HuH-7.5 (cell line): ENCODE results near the gene FPR2.
"Not testable (repeated sequence)": the region's sequence is repeated elsewhere in the genome, so short reads cannot be mapped to it uniquely, and the experiment has no call there.

Experiments
- DNase-seq: peaks from one replicate; pipeline ENCODE4 v3.0.0; 2011; ENCODE audit warnings: low spot score

Gene FPR2

DNA sequence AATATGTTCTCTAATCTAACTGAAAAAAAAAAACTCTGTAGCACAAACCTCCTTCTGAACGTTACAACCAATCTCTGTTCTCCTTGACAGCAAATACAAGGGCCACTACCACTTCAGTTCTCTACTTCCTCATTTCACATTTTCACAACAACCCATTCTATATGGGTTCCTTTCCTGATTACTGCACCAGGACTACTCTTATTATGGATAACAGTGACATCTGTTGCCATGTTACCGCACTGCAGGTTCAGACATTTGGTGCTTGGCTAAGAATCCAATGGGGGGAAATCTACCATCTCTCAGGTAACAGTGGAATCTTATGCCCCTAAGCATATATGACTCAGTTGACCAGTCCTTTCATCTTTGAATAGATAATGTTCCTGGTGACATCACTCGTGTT is 22.4 kb downstream of the FPR2 start:
- DNase-seq, result no peak

DNA sequence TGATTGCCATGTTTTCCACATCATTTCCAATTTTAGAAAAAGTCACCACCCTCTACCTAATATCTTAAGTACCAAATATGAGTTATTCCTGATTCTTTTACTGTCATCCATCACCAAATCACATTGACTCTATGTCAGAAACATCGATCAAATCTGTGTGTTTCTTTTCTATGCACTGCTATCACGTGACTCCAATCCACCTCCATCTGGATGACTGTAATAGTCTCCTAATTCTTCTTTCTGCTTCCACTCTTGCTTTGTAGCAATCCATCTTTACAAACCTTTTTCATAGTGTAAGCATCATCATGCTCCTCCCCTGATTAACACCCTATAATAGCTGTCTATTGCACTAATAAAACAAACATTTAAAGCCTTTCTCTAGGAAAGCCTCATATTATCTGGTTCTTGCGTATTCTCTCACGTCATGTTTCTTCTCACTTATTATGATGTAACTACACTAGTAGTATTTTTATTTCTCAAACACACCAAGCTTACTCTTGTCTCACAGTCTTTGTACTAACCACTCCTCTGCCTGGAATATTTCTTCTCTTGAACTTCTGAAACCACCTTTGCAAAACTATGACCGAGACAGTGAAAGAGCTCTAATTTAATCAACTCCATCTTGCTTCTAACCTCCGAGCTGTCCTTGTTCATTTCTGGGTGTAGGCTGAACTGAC is 23.3 kb downstream of the FPR2 start:
- DNase-seq, result no peak

DNA sequence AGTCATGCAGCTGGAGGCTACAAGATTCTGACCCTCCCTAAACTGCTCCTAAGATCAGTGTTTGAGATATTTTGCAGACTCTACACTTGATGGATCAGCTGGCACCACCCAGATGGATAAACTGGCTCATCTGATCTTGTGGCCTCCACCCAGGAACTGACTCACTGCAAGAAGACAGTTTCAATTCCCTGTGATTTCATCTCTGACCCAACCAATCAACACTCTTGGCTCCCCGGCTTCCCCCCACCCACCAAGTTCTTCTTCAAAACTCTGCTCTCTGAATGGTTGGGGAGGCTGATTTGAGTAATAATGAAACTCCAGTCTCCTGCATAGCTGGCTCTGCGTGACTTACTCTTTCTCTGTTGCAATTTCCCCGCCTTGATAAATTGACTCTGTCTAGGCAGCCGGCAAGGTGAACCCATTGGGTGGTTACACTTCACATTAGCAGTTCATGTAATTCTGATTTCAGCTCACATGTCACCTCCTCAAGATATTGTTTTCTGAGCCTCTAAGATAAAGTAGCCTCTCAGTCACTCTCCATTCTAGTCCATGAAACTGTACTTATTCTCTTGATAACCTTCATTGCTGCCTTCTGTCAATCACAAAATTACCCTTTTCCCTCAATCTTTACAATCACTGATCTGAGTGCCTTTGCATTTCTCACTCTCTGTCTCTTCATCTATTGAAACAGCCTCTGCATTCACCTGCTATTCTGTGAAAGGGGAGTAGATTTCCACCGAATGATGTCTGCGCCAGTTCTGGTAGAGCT is 24.1 kb downstream of the FPR2 start:
- DNase-seq, result no peak

DNA sequence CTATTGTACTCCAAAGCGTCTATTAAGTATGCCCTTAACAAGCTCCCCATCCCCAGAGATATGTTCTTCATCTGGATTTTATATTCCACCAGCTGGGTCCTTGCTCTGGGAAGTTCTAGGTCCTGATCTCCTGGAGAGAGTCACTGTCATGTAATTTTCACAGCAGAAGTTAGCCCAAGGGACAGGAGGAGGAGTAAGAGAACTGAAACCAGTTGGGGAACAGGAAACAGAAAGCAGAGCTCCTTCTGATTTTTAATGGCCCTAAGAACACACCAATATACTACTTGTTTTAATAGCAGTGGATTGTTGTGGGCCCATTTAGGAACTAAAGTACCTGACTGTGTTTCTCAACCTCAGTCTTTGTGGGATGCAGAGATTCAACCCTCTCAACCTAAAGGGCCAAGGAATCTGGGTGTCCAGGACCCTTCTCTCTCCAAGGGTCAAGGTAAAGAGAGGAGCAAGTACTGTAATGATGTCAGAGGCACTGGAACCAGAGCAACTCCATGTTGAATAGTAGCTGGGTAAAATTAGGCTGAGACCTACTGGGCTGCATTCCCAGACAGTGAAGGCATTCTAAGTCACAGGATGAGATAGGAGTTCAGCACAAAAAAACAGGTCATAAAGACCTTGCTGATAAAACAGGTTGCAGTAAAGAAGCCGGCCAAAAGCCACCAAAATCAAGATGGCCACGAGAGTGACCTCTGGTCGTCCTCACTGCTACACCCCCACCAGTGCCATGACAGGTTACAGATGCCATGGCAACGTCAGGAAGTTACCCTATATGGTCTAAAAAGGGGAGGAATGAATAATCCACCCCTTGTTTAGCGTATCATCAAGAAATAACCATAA is 25.9 kb downstream of the FPR2 start:
- DNase-seq, result no peak

DNA sequence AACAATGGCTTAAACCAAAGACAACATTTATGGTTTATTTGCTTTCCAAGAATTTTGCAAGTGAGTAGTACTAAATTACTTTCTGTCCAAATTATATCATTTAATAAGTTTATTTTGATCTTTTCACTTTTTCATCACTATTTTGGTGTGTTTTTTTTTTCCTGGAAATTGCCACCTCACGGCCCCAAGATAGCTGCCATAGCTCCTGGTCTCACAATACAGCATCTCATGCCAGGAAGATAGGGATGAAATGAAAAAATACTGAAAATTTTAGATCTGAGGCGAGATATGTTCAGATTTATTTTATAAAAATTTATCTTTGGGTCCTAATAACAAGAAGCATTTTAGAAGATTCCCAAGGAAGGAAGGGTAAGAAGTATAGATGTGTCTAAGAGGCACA is 27.0 kb downstream of the FPR2 start:
- DNase-seq, result no peak

DNA sequence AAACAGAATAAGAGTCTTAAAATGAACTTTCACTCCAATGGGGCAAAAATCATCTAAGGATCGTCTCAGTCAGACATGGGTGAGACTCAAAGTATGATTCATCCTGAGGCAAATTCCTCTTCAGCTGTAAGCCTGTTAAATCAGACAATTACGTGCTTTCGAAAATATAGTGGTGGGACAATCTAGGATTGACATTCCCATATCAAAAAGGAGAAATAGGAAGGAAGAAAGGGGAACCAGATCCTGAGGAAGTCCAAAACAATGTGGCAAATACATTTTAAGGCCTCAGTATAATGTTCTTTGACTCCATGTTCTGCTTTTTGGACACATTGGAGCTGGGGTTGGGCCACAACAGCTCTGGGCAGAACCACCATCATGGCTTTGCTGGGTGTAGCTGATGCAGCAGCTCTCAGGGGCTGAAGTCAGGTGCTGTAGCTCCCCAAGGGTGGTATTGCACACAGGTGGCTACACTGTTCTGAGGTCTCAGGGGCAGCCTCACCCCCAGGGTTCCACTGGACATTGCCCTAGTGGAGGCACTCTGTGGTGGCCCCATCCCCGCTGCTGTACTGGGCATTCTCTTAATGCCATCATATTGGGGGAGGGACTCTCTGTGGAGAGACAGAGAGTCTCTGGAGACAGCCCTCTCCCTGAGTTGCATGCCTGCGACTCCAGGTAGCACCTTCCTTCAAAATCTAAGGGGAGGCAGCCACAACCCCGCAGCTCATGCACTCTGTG is 28.2 kb downstream of the FPR2 start:
- no peak for DNase-seq

DNA sequence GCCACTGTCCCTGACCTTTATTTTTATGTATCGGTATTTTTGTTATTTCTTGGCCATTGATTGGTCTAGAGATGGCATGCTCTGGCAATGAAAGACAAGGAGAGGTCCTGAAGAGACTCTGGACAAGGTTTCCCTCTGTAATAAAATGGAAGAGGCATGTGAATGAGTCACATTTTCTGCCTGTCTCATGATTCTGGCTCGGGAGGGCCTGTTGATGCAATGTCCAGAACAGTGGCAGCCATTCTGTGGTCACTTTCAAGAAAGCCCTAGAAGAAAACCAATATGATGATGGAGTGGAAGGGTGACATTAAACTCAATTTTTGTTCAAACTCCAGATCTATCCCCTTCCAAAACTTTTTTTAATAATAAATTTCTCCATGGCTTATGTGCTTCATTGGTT is 32.0 kb downstream of the FPR2 start:
- DNase-seq, result no peak

DNA sequence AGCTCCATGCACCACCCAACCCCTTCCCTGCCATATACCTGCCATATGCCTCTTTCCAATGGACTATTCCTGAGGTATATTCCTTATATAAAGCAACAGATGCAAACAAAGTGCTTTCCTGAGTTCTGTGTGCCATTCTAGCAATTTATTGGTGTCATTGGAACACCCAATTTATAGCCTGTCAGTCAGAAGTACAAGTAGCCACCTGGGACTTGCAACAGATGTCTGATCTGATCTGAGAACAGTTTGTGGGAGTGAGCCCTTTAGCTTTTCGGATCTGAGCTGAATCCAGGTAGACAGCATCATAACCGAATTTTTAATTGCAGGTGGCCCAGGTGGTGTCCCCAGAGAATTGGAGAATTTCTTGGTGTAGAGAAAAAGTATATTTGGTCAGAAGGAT is 33.0 kb downstream of the FPR2 start:
- DNase-seq, result no peak

DNA sequence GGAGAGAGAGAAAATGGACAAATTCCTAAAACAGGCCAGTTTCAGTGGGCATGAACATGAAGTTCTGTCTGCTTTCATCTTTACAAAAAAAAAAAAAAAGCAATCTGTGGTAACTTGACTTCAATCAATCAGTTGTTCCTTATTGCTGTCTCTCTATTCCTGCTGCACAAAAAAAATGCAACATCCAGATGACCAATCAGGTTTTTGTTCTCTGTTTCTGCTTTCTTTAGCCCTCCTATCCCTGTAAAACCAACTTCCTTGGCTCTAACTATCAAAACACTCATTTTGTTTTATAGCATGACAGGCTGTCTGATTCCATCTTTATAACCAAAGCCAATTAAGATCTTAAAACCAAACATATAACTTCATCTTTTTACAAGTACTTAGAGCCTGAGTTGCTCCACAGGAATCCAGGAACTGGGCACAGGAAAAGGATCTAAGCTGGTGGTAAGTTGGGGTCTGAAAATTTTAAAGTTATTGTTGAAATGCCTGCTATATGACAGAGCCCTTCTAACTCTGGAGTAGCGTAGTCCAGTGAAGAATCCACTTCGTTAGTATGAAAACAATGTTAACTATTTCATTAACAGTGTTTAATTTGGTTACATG is 34.0 kb downstream of the FPR2 start, which contains the start of gene FPR3:
Gene FPR3 (plus strand): TSS at position 273 of the 606 bp plus-strand sequence. CDS start 28,592 bp downstream, outside the sequence.
- DNase-seq, result no peak

DNA sequence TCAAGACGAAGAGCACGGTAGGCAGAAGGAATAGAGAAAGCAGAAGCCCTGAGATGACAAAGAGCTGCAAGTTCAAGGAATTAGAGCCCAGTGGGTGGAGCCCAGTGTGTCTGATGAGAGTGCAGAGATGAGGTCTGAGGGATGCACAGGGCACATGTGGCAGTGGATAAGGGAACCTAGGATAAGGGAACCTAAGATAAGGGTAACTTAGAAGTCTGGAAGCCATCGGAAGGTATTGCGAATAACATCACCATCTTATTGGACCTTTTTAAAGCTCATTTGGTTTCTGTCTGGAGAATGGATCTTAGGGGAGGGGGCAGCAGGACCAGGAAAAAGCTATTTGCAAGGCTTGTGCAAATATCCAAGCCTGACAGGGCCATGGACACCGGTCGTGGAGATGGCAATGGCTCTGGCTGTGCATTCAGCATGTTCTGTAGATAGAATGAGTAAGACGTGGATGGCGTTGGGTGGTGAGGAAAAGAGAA is 35.3 kb downstream of the FPR2 start:
- DNase-seq, result no peak

DNA sequence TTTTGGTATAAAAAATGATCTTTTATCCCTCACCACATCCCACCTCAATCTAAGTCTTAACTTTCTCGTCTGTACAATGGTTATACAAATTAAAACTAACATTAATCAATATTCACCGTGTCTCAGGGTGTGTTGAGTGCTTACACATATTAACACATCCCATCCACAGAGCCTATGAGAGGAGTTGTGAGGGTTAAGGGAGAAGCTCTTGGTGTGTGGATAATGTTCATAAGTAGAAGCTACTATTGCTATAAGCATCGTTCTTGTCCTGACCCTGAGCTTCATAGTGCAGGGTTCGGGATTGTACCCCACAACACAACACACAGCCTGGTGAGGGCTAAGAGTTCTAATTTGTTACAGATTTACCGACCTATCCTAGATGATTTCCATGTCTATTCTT is 36.5 kb downstream of the FPR2 start:
- no peak for DNase-seq

DNA sequence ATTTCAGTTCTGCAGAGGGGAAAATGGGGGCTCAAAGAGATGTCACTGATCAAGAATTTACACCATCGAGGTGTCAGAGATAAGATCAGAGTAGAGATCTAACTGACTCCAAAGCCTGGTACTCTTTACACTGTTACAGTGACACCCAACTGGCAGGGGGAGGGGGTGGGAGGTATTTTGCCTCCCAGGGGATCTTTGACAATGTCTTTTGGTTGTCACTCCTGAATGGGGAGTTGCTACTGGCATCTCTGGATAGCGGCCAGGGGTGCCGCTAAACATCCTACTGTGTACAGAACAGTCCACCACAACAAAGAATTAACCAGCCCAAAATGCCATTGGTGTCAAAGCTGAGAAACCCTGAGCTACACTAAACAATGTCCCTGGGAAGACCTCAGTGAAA is 37.1 kb downstream of the FPR2 start:
- DNase-seq, result no peak

DNA sequence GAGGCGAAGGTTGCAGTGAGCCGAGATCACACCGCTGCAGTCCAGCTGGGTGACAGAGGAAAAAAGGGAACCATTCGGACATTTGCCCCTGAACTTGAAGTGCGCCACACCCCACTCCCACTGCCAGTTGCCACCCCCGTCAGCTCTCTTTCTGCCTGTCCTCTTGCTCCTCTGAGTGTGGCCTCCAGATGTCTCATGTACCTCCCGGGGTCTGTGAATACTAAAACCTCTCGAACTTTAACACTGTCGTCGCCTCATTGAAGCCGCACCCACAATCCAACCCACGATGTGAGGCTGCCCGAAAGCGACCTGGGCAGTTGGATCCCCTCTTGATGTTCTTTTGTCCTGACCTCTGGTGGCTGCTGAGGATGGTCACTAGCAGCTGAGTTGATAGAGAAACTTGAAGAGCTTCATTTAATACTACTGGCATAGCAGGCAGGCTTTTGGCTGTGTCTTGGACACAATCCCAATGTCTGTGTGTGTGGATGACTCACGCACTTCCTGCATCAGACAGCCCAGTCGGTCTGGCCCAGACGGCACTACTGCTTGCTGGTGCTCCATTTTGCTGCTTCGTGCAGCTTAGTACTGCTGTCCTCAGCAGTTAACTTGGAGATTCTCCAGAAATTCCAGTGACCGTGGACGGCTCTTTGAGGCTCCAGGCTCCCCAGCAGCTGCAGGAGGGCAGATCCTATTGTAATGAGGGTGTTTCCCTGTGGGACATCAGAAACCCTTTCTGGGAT is 38.2 kb downstream of the FPR2 start:
- no peak for DNase-seq

DNA sequence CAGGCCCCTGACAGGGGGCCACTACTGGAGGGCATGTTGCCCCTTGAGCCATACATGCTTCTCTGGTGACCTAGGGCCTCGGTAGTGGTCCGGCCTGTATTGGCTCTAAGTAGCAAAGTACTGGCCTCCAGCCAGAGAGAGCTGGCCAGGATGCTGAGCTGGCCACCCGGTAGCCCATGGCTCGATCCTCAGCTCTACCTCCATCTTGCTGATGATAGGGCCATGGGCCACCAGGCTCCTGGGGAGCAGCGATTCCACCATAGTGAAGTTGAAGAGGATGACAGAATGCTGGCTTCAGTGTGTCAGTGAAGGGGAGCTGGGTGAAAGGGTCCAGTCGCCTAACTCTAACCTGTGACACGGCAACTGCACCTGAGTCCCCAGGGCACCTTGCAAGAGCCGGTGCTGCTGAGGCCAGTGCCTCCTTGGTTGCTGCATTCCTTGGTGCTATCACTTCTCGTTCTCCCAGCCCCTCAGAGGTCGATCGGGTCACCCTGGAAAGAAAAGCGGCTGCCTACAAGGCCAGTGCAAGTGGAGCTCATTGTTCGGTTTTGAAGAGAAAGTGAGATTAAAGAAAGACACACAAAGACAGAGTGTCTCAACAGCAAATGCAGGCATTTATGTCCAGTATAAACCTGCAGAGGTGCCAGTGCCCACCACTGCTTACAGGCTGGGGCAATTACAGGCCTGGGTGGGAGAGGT is 38.9 kb downstream of the FPR2 start:
- DNase-seq, result no peak

DNA sequence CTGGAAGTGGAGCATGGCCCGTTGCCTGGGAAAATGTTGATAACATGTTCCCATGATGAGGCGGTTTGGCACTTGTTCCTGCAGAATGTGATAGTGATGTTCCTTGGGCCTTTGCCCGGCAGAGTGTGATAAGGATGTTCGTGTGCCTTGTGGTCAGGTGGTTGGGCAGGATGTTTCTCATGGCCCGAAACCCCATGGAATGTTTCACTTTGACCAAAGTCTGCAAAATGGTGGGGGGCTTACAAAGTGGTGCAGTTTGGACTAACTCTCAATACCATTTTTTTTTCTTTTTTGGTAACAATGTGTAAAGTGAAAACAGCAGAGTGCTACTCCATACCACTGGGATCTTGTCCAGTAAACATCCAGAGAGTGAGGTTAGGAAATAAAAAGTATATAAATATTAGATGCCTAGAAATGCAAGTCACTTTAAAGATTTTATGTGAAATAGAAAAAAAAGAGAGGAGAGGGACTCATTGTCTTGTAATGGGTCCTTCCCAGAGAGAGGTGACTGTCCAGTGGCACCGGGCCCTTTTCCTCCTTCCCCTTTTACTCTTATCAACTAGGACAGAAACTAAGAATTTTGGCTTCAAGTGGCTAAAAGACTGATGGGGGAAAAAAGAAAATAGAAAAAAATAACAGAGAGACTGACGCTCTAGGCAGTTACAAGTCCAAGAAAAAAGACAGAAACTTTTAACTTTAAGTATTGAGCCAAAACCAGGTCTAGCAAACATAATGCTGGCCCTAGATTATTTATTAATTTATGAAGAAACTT is 39.7 kb downstream of the FPR2 start:
- no peak for DNase-seq

DNA sequence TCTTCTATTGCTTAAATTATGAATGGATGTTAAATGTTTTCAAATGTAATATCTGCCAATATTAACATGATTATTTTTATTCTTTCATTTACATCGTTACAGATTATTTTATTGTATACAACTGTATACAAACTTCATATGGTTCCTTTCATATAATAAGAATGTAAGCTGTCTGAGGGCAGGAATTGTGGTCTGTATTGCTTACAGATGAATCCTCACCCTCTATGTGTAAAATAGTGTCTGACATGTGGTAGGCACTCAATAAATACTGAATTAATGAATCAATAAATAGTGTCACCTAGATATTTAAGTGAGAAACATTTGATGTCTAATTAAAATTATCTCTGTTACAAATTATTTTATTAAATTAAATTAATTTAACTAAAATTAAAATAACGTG is 41.8 kb downstream of the FPR2 start:
- no peak for DNase-seq

DNA sequence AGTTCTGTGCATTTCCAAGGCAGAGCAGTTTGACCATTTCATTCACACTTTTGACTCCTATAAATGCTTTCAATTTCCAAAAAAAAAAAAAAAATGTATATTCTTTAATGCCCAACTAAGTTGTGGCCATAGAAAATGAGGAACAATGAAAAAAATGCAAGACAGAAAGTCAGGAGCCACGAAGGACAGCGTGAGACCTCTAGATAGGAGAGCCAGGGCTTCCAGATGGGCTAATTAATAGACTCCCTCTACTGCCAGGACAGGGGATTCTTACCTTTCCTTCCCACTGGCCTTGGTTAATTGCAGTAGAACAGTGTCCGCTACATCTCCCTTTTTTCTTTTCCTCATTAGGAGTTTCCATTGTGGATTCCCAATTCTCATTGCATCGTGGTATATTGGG is 42.5 kb downstream of the FPR2 start:
- no peak for DNase-seq

DNA sequence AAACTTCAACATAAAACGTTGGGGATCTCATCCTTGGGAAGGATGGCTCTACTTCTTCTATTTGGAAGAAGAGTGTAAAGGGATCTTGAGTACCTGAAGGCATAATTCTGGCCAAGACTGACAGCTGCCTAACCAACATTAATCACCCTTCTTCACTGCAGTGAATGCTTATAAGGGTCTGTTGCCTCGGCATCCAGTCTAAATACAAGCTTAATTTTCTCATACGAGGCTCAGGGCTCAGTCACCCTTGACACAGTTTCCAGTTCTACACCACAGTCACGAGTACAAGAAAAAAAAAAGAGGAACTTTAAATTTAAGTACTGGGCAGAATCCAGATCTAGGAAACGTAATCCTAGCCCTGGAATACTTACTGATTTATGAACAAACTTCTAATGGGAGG is 43.0 kb downstream of the FPR2 start:
- no peak for DNase-seq

DNA sequence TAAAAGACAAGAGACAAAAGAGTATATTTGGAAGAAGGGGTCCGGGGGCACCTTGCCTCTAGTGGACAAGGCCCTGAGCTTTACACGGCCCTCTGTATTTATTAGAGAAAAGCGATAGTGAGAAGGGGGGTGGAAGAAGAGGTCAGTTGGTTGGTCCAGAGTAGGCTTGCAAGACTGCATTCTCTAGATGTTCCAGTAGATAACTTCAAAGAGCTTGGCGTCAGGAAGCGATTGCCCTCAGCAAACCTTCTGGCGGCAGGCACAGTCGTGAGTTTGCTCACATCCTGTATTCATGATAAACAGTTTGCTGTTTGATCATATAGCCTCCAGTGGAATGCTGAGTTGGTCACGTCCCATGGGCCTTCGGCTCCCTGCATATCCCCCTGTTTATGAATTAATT is 43.8 kb downstream of the FPR2 start:
- DNase-seq, result not testable (repeated sequence)
